HG02973 (cell line): Measurements from ENCODE around the gene TARDBP.
"Not testable (repeated sequence)": the region's sequence is repeated elsewhere in the genome, so short reads cannot be mapped to it uniquely, and the experiment has no call there.

Experiments used
- ATAC-seq: cut with Tn5 transposase; IDR thresholded peaks from one replicate; pipeline ENCODE4 v1.9.1; 2021; ENCODE audit warnings: moderate library complexity; ENCODE audit not compliant: unreplicated experiment

The TARDBP gene

DNA sequence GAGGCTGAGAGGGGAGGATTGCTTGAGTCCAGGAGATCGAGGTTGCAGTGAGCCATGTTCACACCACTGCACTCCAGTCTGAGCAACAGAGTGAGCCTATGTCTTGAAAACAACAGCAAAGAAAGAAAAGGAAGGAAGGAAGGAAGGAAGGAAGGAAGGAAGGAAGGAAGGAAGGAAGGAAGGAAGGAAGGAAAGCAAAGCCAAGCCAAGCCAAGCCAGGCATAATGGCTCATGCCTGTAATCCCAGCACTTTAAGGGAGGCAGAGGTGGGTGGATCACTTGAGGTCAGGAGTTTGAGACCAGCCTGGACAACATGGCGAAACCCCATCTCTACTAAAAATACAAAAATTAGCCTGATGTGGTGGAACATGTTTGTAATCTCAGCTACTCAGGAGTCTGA is 20.4 kb upstream of the TARDBP start:
- not testable (repeated sequence) for ATAC-seq

GRCh38 chr1:10992864-10993263 is 19.6 kb upstream of the TARDBP start:
- ATAC-seq, result no peak

- no peak for ATAC-seq
Observed at GRCh38 chr1:10996100-10996499, 16.4 kb upstream of the TARDBP start.

GRCh38 chr1:11000526-11000925 is 11.9 kb upstream of the TARDBP start:
- no peak for ATAC-seq

GRCh38 chr1:11013160-11013531 is 692 bp downstream of the TARDBP start:
- ATAC-seq, result peak; percentile 7

GRCh38 chr1:11019358-11019757 is 6.9 kb downstream of the TARDBP start:
- not testable (repeated sequence) for ATAC-seq

DNA sequence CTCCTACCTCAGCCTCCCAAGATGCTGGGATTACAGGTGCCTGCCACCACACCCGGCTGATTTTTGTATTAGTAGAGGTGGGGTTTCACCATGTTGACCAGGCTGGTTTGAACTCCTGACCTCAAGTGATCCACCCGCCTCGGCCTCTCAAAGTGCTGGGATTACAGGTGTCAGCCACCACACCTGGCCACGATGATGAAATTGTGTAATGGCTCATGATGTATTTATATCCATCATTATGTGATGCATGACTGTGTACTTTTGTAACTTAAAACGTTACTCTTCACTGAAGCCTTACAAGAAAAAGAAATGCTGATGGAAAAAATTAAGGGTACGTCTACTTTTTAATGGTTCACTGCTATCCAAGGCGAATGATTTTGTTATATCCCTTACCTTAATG is 7.5 kb downstream of the TARDBP start:
- ATAC-seq, result no peak

DNA sequence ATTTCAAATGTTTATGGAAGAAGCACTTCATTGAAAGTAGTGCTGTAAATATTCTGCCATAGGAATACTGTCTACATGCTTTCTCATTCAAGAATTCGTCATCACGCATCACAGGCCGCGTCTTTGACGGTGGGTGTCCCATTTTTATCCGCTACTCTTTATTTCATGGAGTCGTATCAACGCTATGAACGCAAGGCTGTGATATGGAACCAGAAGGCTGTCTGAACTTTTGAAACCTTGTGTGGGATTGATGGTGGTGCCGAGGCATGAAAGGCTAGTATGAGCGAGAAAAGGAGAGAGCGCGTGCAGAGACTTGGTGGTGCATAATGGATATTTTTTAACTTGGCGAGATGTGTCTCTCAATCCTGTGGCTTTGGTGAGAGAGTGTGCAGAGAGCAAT is 10.7 kb downstream of the TARDBP start:
- no peak for ATAC-seq

- no peak for ATAC-seq
Observed at GRCh38 chr1:11024154-11024873, 11.9 kb downstream of the TARDBP start.

DNA sequence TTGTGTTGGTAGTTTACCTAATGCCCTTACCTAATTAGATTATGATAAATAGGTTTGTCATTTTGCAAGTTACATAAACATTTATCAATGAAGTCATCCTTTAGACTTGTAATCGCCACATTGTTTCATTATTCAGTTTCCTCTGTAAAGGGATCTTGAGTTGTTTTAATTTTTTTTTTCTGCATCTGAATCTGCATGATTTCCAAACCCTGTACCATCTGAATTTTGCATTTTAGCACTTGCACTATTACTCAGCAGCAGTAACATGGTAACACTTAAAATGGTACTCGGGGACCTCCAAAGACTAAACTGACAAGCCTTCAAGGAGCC is 12.4 kb downstream of the TARDBP start:
- ATAC-seq, result no peak

- no peak for ATAC-seq
Observed at GRCh38 chr1:11025618-11026017, 13.2 kb downstream of the TARDBP start.

DNA sequence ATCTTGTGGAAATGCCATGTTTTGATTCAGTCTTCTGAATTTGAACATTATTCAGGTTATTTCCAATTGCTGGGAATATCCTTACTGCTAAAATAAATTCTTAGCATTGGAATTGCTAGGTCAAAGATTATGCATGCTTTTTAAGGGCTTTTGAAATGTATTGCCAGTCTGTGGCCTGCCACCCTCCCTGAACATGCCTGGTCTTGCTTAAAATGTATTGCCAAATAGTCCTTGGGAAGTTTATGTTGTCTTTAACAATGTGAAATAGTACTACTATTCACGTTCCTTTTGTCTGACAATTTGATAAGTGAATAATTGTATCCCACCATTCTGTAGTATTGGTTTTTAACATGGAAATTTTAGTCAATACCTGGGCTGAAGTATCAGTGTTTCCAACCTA is 13.6 kb downstream of the TARDBP start:
- no peak for ATAC-seq

- ATAC-seq, result no peak
Observed at GRCh38 chr1:11026903-11027302, 14.4 kb downstream of the TARDBP start.

- ATAC-seq, result no peak
Observed at GRCh38 chr1:11027316-11027715, 14.9 kb downstream of the TARDBP start.

GRCh38 chr1:11028018-11028417 is 15.6 kb downstream of the TARDBP start:
- ATAC-seq, result no peak

DNA sequence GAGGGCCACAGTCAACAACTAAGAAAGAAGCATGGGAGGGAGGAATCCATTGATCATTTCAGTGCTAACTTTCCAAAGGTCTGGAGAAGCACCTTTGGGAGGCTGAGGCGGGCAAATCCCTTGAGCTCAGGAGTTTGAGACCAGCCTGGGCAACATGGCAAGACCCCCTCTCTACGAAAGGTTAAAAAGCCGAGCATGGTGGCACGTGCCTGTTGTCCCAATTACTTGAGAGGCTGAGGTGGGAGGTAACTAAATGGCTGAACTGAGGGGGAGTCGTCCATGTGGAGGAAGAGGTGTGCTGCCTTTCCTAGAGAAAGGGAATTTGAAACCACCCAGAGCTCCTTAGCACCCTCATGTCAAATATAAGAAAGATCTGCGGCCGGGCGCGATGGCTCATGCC is 18.4 kb downstream of the TARDBP start:
- no peak for ATAC-seq

DNA sequence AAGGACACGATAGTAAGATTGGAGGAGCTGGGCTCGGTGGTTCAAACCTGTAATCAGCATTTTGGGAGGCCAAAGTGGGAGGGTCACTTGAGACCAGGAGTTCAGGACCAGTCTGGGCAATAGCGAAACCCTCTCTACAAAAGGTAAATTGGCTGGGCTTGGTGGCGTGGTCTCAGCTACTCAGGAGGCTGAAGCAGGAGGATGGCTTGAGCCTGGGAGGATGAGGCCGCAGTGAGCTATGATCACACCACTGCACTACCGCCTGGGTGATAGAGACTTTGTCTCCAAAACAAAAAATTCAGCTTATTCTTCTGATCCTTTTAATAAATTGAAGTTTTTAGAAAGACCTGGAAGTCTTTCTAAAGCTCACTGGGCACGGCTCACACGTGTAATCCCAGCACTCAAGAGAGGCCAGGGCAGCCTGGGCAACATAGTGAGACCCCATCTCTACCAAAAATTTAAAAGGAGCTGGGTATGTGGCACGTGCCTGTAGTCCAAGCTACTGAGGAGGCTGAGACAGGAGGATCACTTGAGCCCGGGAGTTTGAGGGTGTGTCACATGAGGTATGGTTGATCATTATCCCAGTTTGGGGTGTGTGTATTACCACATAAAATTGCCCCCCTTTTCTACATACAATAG is 19.3 kb downstream of the TARDBP start:
- no peak for ATAC-seq

GRCh38 chr1:11037019-11037739 is 24.7 kb downstream of the TARDBP start:
- not testable (repeated sequence) for ATAC-seq

GRCh38 chr1:11037740-11038182 is 25.3 kb downstream of the TARDBP start:
- no peak for ATAC-seq

- ATAC-seq, result no peak
Observed at GRCh38 chr1:11039351-11040104, 27.1 kb downstream of the TARDBP start.

GRCh38 chr1:11040105-11040429 is 27.6 kb downstream of the TARDBP start:
- ATAC-seq, result not testable (repeated sequence)

DNA sequence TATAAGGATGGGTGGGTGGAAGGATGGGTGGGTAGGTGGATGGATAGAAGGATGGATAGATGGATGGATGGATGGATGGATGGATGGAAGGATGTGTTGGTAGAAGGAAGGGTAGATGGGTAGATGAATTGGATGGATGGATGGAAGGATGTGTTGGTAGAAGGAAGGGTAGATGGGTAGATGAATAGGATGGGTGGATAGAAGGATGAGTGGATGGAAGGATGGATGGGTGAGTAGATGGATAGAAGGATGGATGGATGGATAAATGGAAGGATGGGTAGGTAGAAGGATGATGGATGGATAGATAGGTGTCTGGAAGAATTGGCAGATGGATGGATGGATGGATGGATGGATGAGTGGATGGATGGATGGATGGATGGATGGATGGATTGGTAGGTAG is 28.6 kb downstream of the TARDBP start:
- no peak for ATAC-seq
